ENCODE data around the gene CAPNS2.
A peak's percentile ranks its signal among the peaks of the same experiment; 100 is the strongest.

Gene CAPNS2

DNA sequence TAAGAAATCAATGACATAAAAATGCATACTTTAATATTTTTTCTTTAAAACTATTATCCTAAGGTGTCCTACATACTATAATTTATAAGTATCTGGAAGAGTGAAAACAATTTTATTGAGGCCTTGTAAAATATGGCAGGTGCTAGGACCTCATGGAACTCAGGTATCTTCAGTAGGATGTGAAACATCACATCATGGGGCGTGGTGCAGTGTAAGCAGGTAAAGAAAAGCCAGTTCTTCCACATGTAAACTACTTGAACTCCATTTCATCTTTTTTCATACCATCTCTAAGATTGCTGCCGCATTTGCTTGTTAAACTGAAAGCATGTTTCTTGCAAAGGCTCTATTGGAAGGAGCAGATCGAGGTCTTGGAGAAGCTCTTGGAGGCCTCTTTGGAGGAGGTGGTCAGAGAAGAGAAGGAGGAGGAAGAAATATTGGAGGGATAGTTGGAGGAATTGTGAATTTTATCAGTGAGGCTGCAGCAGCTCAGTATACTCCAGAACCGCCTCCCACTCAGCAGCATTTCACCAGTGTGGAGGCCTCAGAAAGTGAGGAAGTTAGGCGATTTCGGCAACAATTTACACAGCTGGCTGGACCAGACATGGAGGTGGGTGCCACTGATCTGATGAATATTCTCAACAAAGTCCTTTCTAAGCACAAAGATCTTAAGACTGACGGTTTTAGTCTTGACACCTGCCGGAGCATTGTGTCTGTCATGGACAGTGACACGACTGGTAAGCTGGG is at the start of gene CAPNS2:
TSS of gene CAPNS2 (plus strand) at position 253 of the 744 bp plus-strand sequence. CDS start at position 326, 73 bp downstream.
- TF ChIP-seq, protein P1, sequence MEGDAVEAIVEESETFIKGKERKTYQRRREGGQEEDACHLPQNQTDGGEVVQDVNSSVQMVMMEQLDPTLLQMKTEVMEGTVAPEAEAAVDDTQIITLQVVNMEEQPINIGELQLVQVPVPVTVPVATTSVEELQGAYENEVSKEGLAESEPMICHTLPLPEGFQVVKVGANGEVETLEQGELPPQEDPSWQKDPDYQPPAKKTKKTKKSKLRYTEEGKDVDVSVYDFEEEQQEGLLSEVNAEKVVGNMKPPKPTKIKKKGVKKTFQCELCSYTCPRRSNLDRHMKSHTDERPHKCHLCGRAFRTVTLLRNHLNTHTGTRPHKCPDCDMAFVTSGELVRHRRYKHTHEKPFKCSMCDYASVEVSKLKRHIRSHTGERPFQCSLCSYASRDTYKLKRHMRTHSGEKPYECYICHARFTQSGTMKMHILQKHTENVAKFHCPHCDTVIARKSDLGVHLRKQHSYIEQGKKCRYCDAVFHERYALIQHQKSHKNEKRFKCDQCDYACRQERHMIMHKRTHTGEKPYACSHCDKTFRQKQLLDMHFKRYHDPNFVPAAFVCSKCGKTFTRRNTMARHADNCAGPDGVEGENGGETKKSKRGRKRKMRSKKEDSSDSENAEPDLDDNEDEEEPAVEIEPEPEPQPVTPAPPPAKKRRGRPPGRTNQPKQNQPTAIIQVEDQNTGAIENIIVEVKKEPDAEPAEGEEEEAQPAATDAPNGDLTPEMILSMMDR (conservative IDR thresholded peaks at IDR 0.05; ENCODE audit: control insufficient read depth, insufficient read depth, low read depth, low read length), result no peak
- no peak within 1 kb of the TSS for H3K4me3 ChIP-seq (ENCODE audit: control insufficient read depth, low read depth, low read length)
- no peak for DNase-seq (ENCODE audit: low read depth)

DNA sequence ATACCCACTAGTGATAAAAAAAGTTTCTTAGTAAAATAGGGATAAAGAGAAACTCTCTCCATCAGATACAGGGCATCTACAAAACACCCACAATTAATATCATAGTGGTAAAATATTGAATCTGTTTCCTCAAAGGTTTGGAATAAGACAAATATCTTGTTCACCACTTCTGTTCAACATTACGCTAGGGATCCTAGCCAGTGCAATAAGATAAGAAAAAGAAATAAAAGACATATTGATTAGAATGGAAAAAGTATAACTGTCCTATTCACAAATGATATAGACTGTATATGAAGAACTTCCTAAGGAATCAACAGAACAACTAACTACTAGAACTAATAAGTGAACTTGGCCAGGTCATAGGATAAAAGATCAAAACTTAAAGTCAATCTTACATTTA is 44.7 kb upstream of the CAPNS2 start:
- TF ChIP-seq, protein P1 (conservative IDR thresholded peaks at IDR 0.05; ENCODE audit: control insufficient read depth, insufficient read depth, low read depth, low read length), result no peak
- no peak for DNase-seq (ENCODE audit: low read depth)
- H3K4me3 ChIP-seq (ENCODE audit: control insufficient read depth, low read depth, low read length), result no peak overlapping the region

DNA sequence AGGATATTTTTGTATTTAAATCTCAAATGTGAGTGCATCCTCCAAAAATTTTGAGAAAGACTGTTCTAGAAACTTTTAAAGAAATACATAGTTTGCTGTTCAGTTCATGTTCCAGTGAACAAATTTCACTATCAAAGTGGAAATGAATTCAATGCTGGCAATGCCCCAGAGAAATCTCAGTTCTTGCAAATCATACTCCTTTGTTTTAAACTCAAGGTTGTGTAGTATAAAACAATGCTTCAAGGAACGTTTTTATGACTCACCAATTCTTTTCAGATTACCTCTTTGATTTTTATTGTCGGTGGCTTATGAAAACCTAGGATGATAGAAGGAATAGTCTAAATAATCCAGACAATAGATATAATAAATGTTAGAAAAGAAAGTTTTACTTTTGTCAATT is 40.0 kb upstream of the CAPNS2 start:
- TF ChIP-seq, protein P1 (conservative IDR thresholded peaks at IDR 0.05; ENCODE audit: control insufficient read depth, insufficient read depth, low read depth, low read length), result no peak
- no peak overlapping the region for H3K4me3 ChIP-seq (ENCODE audit: control insufficient read depth, low read depth, low read length)
- no peak for DNase-seq (ENCODE audit: low read depth)

DNA sequence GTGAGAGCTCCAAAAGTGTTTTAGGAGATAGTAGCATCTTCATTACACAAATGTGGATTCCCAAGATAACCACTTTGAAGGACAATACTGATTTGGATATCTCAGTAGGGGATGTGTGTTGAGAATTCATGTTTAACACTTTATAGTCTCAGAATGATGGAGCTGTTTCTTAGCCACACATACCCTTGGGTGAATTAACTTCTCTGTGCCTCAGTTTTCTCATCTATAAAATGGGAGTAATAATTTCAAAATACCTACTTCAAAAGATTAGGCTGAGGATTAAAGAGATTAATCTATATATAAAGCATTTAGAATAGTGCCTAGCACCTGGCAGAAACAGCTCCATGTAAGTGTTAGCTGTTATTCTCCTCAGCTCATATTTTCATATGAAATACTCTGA is 38.6 kb upstream of the CAPNS2 start:
- no peak overlapping the region for H3K4me3 ChIP-seq (ENCODE audit: control insufficient read depth, low read depth, low read length)
- DNase-seq (ENCODE audit: low read depth), result no peak
- TF ChIP-seq, protein P1 (conservative IDR thresholded peaks at IDR 0.05; ENCODE audit: control insufficient read depth, insufficient read depth, low read depth, low read length), result no peak

DNA sequence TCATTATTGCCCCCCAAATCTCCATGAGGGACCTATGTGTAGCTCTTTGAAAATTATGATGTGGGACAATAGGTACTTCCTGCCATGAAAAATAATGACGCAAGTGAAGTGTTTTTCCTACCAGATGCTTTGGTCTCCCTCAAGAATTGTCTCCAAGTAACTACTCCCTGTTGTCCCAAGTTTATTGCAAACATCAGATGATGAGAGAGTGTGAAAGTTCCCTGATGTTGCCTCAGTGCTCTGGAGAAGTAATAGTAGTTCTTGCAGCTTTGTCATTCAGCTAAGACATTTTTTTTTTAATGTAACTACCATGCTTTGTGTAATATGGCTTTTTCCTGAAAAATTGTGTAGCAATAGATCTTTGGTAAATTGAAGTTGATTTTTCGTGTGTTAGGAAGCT is 37.5 kb upstream of the CAPNS2 start:
- no peak overlapping the region for H3K4me3 ChIP-seq (ENCODE audit: control insufficient read depth, low read depth, low read length)
- peak; percentile 33 for DNase-seq (ENCODE audit: low read depth)
- TF ChIP-seq, protein P1 (conservative IDR thresholded peaks at IDR 0.05; ENCODE audit: control insufficient read depth, insufficient read depth, low read depth, low read length), result no peak

DNA sequence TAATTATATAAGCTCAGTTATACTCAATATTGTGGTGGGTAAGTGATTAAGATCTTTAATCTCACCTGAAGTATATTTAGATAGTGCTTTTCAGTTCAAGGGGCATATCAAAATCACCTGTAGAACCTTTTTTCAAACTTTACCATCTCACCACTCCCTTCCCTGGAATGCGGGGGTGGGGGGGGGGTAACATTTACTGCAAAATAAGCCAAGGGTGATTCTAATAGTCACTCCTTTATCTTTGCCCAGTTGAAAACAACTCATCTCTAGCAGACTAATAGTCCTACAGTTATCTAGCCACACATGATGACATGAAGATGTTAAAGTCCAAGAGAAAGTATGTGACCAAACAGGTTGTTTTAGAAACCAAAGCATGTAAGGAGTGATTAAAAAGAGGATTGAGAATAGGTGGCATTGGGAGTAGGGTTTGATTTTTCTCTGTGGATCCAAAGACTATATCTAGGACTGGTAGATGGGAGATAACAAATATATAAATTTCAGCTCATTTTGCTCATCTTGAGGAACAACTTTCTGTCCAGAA is 36.1 kb upstream of the CAPNS2 start:
- no peak for DNase-seq (ENCODE audit: low read depth)
- H3K4me3 ChIP-seq (ENCODE audit: control insufficient read depth, low read depth, low read length), result no peak overlapping the region
- TF ChIP-seq, protein P1 (conservative IDR thresholded peaks at IDR 0.05; ENCODE audit: control insufficient read depth, insufficient read depth, low read depth, low read length), result no peak
